Kidney tubule cell (primary cell): ENCODE measurements around the gene TRIO.

ENCODE experiments used
- DNase-seq: peaks from one replicate; pipeline ENCODE4 v3.0.0-alpha.2; 2018; ENCODE audit warnings: low spot score

The TRIO gene

GRCh38 chr5:14460844-14461398 lies 317.8 kb downstream of the TRIO start:
- no peak for DNase-seq

DNA sequence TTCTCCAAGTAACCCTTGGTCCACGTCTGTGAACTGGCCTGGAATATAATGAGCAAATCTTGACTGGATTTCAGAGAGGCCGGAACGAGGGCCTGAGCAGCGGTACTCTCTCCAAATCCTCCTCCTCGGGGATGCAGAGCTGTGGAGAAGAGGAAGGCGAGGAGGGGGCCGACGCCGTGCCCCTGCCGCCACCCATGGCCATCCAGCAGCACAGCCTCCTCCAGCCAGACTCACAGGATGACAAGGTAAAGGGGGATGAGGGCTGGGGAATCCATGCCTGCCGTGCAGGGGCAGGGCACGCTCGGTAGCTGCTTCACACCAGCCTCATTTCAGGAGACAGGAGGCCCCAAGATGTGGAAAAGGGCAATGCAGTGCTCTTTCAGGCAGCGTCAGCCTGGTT lies 319.5 kb downstream of the TRIO start:
- DNase-seq, result no peak

DNA sequence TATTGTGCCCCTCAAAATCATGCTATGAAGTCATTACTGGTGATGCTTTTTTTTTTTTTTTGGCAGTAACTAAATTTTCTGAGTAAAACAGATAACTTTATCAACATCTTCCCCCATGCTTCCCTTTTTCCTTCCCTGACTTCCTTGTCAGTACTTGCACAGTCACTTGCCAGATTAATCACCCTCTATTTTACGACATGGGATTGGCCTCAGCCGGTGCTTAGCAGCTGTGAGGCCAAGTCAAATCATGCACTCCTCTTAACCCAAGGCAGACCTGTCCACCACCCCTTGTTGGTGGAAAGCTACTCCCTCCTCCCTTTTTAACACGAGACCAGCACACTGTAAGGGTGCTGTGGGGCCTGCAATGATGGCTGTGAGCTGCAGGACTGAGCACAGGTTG lies 320.5 kb downstream of the TRIO start:
- DNase-seq, result peak; percentile 82

GRCh38 chr5:14464096-14464495 lies 321.0 kb downstream of the TRIO start:
- no peak for DNase-seq

- DNase-seq, result no peak
Measured at GRCh38 chr5:14464671-14465070, 321.5 kb downstream of the TRIO start.

DNA sequence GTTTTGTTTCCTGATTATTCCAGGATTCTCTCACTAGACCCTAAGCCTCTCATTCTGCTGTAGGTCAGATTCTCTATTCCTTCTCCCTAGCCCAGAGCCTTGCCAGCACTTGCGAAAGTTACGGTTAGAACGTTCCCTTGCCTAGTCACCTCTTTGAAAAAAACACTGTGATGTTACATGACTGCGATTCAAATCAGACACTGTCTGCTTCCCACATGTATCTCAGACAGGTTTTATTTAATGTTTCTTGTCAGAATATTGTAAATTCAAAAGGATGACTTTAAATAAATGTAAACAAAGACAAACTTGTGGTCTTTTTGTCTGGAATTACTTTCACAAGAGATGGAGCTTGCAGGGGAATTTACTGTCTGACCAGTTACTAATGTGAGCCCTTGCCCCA lies 322.0 kb downstream of the TRIO start:
- no peak for DNase-seq

DNA sequence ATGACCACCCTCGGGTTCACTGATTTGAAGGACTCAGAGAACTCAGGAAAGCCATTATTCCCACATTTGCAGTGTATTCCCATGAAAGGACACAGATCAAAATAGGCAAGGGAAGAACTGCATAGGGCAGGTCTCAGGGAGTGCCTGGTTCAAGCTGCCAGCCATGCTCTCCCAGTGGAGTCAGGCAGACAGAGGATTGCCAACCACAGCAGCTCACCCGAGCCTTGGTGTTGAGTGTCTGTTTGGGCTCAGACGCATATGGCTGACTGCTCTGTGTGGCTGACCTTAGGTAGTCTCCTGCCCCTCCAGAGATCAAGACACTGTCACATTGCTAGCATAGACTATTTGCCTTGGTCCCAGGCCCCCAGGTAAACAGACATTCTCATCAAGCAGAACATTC lies 322.6 kb downstream of the TRIO start:
- no peak for DNase-seq

GRCh38 chr5:14467251-14467650 lies 324.1 kb downstream of the TRIO start:
- DNase-seq, result no peak

DNA sequence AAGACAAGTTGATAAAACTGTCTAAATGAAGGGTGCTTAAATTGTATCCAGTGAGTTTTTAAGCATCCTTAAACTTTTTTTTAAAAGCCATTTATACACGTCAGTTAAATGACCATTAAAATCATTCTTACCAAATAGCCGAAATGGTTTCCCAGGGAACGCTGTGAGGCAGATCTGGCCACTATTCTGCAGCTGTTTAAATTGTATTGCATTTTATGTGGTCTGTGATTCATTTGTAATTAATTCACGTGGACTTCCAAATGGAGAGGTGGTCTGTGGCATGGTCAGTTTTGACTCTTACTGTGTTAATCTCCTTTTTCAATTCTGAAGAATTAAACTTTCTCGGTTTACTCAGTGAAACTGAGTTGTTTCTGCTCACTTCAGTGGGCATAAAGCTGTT lies 324.7 kb downstream of the TRIO start:
- DNase-seq, result no peak

GRCh38 chr5:14469551-14470377 lies 326.6 kb downstream of the TRIO start:
- DNase-seq, result no peak

- DNase-seq, result no peak
Measured at GRCh38 chr5:14471507-14471906, 328.4 kb downstream of the TRIO start.

- DNase-seq, result no peak
Measured at GRCh38 chr5:14472986-14473567, 329.9 kb downstream of the TRIO start.

DNA sequence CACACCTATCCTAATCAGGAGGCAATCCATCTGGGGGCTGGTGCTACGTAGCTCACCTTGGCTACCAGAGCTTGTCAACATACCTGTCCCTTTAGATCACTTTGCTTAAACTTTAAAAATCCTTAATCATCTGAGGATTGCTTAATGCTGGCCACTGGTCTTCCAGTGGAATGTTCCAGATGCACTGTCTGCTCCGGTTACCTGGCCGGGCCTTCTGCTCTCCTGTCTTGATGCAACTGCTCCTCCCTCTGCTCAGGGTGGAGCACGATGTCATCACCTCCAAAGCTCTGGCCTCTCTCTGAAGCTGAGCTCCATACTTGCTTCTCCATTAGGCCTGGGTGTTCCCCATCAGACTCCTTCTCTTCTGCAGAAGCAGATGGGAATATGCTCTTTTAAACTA lies 331.9 kb downstream of the TRIO start:
- peak; percentile 65 for DNase-seq

DNA sequence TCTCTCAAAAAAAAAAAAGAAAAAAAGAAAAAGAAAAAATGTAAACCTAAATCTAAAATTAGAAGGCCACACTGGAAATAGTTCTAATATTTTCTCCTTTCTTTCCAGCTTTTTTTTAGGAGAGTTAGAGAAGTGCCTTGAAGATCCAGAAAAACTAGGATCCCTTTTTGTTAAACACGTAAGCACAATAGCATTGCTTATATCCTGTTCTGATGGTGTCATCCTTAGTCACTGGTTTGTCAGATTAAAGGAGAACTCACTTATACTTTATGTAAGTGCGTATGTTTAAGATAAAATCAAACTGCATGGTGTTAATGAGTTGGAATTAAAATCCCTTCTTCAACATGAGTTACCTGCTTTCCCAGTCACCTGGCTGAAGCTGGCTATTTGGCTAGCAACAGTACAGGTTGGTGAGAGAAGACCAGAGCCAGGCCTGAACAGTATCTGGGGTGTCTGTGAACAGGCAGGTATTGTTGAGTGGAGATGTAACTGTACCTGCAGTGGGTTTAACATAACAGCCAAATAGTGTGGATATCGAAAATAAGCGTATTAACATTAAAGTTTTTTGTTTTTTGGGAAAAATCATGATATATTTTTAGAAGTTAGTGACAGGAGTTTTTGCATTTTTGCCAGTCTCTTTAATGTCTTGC lies 333.8 kb downstream of the TRIO start:
- DNase-seq, result no peak

GRCh38 chr5:14479143-14479696 lies 336.1 kb downstream of the TRIO start:
- no peak for DNase-seq

GRCh38 chr5:14481349-14481748 lies 338.2 kb downstream of the TRIO start:
- no peak for DNase-seq

GRCh38 chr5:14482085-14482484 lies 338.9 kb downstream of the TRIO start:
- no peak for DNase-seq

DNA sequence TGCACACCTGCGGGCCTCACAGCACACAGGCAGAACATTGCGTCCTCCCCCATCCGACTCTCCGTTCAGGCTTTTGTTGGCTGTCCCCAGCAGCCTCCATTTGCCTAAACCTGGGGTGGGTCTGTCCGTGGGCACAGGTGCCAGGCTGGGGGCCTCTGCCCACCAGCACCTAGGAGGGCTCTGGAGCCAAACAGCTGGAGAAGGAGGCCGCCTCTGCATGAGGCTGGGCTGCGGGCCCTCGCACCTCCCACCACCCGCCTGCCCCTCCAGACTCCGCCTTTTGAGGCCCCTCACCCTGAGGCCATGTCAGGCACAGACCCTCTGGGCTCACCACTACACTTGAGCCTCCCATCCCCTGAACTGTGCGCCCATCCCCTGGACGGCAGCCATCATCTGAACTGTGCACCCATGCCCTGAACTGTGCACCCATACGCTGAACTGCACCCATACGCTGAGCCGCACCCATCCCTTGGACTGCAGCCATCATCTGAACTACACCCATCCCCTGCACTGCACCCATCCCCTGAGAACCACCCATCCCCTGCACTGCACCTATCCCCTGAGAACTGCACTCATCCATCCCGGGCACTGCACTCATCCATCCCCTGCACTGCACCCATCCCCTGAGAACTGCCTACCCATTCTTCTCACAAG lies 340.5 kb downstream of the TRIO start:
- DNase-seq, result no peak

DNA sequence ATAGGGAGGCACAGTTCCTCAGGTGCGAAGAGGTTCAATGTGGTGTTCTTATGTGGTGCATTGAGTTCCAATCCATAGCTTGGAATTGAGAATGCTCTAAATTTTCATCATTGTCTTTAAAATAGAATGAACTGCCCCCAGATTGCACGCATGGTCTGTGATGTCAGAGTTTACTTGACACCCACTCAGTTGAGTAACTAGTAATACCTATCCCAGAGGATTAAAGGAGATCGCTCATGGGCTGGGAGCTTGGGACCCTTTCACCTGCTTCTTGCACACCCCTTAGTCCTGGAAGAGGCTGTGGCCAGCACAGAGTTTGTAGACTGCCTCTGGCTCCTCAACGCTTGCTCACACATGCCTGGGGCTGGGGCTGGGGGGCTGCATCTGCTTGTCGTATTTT lies 343.3 kb downstream of the TRIO start:
- no peak for DNase-seq

DNA sequence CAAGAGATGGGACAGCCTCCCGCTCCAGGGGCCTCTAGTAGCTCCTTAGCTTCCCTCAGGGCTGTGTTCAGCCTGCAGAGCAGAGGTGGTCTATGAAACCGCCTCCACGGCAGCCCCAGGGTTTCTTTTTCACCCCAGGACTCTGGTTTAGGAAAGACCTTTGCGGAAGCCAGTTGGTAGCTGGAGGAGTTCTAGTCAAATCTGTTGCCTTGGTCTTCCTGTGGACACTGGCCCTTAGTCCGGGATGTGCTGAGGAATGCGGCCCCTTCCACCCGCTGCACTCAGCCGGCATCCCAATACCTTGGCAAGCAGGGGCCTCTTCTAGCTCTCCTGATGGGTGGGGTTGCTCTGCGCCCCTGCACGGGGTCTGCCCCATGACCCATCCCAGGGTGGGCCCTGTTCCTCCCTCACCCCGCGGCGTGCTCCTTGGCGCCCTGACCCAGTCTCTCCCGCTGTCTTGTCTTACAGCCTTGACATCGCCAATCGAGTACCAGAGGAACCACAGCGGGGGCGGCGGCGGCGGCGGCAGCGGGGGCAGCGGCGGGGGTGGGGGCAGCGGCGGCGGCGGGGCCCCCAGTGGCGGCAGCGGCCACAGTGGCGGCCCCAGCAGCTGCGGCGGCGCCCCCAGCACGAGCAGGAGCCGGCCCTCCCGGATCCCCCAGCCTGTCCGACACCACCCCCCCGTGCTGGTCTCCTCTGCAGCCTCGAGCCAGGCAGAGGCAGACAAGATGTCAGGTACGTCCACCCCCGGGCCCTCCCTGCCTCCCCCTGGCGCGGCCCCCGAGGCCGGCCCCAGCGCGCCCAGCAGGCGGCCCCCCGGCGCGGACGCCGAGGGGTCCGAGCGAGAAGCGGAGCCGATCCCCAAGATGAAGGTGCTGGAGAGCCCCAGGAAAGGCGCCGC lies 344.1 kb downstream of the TRIO start:
- DNase-seq, result no peak

- no peak for DNase-seq
Measured at GRCh38 chr5:14487897-14488570, 344.9 kb downstream of the TRIO start.
